Effector memory CD4-positive, alpha-beta T cell (primary cell): Measurements from ENCODE around the gene SPECC1L.

Experiments used
- DNase-seq, 3 donors: peaks; one replicate each; pipeline ENCODE4 v3.0.0-alpha.2; 2020
- H3K27ac ChIP-seq: 2 replicates; pipeline ENCODE4 v1.7.0; 2013; ENCODE audit warnings: mild to moderate bottlenecking, low read length, moderate library complexity; ENCODE audit not compliant: insufficient read depth, poor library complexity, severe bottlenecking
- H3K27me3 ChIP-seq: replicated peaks from 2 replicates; pipeline ENCODE4 v1.7.0; 2013; ENCODE audit warnings: mild to moderate bottlenecking, low read length; ENCODE audit not compliant: insufficient read depth, control insufficient read depth, poor library complexity, severe bottlenecking
- H3K36me3 ChIP-seq: 2 replicates; pipeline ENCODE4 v1.7.0; 2013; ENCODE audit warnings: mild to moderate bottlenecking, low read length, moderate library complexity; ENCODE audit not compliant: control insufficient read depth, insufficient read depth
- H3K4me1 ChIP-seq: 2 replicates; pipeline ENCODE4 v1.7.0; 2013; ENCODE audit warnings: low read length, mild to moderate bottlenecking; ENCODE audit not compliant: control insufficient read depth, insufficient read depth, poor library complexity, severe bottlenecking
- H3K4me3 ChIP-seq: 2 replicates; pipeline ENCODE4 v1.7.0; 2013; ENCODE audit warnings: low read length, low read depth, mild to moderate bottlenecking; ENCODE audit not compliant: insufficient read depth, poor library complexity, severe bottlenecking
- H3K9me3 ChIP-seq: 2 replicates; pipeline ENCODE4 v1.7.0; 2013; ENCODE audit warnings: mild to moderate bottlenecking, low read length, moderate library complexity; ENCODE audit not compliant: control insufficient read depth

The SPECC1L gene

DNA sequence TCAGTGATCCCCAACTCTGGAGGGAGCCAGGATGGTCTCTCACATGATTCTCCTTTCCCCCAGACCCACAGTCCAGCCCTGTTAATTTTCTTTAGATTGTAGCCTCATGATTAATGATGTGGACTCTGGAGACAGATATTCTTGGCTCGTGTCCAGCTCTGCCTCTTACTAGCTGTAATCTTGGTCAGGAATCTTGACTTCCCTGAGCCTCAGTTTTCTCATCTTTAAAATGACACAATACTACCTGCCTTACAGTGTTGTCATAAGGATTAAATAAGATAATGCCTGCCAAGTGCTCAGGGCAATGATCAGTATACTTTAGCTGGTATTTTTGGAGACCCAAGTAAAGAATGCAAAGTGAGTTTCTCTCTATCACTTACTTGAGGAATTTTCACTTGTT is 60.0 kb downstream of the SPECC1L start:
- no peaks in the 10 kb centered on the region for H3K27me3 ChIP-seq
- DNase-seq = no peak
- H3K27ac ChIP-seq = no peak overlapping the region
- H3K4me3 ChIP-seq = no peak overlapping the region
- no peaks in the 10 kb centered on the region for H3K4me1 ChIP-seq
- H3K36me3 ChIP-seq = peaks cover 24% of the 10 kb centered on the region
- H3K9me3 ChIP-seq = no peaks in the 10 kb centered on the region

GRCh38 chr22:24331468-24332440 is 61.1 kb downstream of the SPECC1L start:
- Histone ChIP-seq H3K4me1 (no peaks in the 10 kb centered on the region), H3K4me3 (no peak overlapping the region), H3K9me3 (no peaks in the 10 kb centered on the region), H3K27me3 (no peaks in the 10 kb centered on the region), H3K36me3 (peaks cover 24% of the 10 kb centered on the region), H3K27ac (no peak overlapping the region)
- no peak for DNase-seq

GRCh38 chr22:24333301-24333700 is 62.7 kb downstream of the SPECC1L start:
- Histone ChIP-seq H3K9me3 (no peaks in the 10 kb centered on the region), H3K36me3 (peaks cover 26% of the 10 kb centered on the region), H3K27ac (no peak overlapping the region), H3K4me1 (no peaks in the 10 kb centered on the region), H3K4me3 (no peak overlapping the region), H3K27me3 (no peaks in the 10 kb centered on the region)
- DNase-seq = no peak

GRCh38 chr22:24335496-24335895 is 64.9 kb downstream of the SPECC1L start:
- Histone ChIP-seq H3K4me1 (no peaks in the 10 kb centered on the region), H3K4me3 (no peak overlapping the region), H3K27ac (no peak overlapping the region), H3K36me3 (peaks cover 38% of the 10 kb centered on the region), H3K9me3 (no peaks in the 10 kb centered on the region), H3K27me3 (no peaks in the 10 kb centered on the region)
- no peak for DNase-seq

GRCh38 chr22:24337894-24338645 is 67.4 kb downstream of the SPECC1L start:
- H3K27ac ChIP-seq = no peak overlapping the region
- peaks cover 48% of the 10 kb centered on the region for H3K36me3 ChIP-seq

GRCh38 chr22:24338726-24339451 is 68.3 kb downstream of the SPECC1L start:
- H3K4me1 ChIP-seq = no peaks in the 10 kb centered on the region
- no peak overlapping the region for H3K27ac ChIP-seq
- H3K36me3 ChIP-seq = peaks cover 53% of the 10 kb centered on the region
- H3K4me3 ChIP-seq = no peak overlapping the region
- H3K9me3 ChIP-seq = no peaks in the 10 kb centered on the region
- H3K27me3 ChIP-seq = no peaks in the 10 kb centered on the region
- DNase-seq = no peak

More at GRCh38 chr22:24337894-24338645, 67.4 kb downstream of the SPECC1L start:
- DNase-seq = no peak
- no peaks in the 10 kb centered on the region for H3K4me1 ChIP-seq
- no peaks in the 10 kb centered on the region for H3K9me3 ChIP-seq
- no peak overlapping the region for H3K4me3 ChIP-seq
- H3K27me3 ChIP-seq = no peaks in the 10 kb centered on the region

DNA sequence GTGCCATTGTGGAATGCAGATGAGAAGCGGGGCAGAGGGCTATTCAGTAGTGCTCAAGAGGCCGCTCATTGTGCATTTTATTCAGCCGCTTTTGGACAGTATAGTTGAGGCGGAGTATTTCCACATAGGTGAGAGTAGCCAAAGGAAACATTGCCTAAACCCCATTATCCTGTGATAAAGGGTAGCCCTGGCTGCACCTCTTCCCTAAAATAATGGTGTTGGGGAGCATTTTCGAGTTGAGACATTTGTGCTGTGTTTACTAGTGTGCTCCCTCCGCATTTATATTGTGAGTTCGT is 68.8 kb downstream of the SPECC1L start:
- H3K36me3 ChIP-seq = peaks cover 52% of the 10 kb centered on the region
- H3K27ac ChIP-seq = no peak overlapping the region
- no peaks in the 10 kb centered on the region for H3K4me1 ChIP-seq
- no peaks in the 10 kb centered on the region for H3K27me3 ChIP-seq
- no peaks in the 10 kb centered on the region for H3K9me3 ChIP-seq
- H3K4me3 ChIP-seq = no peak overlapping the region
- DNase-seq = no peak

DNA sequence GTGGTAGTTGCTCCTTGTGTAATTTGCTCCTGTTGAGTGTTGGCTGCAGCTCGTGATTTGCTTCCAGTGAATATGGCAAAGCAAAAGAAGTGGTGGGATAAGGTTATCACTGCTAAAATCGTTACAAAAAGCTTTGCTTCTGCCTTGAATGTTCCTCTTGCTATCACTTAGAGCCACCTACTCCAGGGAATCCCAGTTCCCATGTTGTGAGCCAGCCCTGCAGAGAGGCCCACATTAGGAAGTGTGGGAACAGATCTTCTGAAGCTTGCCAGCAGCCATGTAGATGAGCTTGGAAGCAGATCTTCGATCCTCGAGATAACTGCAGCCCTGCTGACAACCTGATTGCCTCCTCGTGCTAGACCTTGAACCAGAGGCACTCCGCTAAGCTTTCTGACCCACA is 71.0 kb downstream of the SPECC1L start:
- Histone ChIP-seq H3K36me3 (peaks cover 50% of the 10 kb centered on the region), H3K9me3 (no peaks in the 10 kb centered on the region), H3K27ac (no peak overlapping the region), H3K4me3 (no peak overlapping the region), H3K4me1 (no peaks in the 10 kb centered on the region), H3K27me3 (no peaks in the 10 kb centered on the region)
- no peak for DNase-seq

GRCh38 chr22:24350627-24351026 is 80.0 kb downstream of the SPECC1L start:
- Histone ChIP-seq H3K4me1 (no peaks in the 10 kb centered on the region), H3K36me3 (peaks cover 57% of the 10 kb centered on the region), H3K27me3 (no peaks in the 10 kb centered on the region), H3K9me3 (no peaks in the 10 kb centered on the region), H3K27ac (no peak overlapping the region), H3K4me3 (no peak overlapping the region)
- DNase-seq = no peak
